NK-92 (cell line): Measurements from ENCODE around the gene HOXD10.

Source experiments
- DNase-seq: peaks from one replicate; lab custom pipeline; 2025; ENCODE audit not compliant: unreplicated experiment; lab: John Stamatoyannopoulos, UW

The HOXD10 gene

DNA sequence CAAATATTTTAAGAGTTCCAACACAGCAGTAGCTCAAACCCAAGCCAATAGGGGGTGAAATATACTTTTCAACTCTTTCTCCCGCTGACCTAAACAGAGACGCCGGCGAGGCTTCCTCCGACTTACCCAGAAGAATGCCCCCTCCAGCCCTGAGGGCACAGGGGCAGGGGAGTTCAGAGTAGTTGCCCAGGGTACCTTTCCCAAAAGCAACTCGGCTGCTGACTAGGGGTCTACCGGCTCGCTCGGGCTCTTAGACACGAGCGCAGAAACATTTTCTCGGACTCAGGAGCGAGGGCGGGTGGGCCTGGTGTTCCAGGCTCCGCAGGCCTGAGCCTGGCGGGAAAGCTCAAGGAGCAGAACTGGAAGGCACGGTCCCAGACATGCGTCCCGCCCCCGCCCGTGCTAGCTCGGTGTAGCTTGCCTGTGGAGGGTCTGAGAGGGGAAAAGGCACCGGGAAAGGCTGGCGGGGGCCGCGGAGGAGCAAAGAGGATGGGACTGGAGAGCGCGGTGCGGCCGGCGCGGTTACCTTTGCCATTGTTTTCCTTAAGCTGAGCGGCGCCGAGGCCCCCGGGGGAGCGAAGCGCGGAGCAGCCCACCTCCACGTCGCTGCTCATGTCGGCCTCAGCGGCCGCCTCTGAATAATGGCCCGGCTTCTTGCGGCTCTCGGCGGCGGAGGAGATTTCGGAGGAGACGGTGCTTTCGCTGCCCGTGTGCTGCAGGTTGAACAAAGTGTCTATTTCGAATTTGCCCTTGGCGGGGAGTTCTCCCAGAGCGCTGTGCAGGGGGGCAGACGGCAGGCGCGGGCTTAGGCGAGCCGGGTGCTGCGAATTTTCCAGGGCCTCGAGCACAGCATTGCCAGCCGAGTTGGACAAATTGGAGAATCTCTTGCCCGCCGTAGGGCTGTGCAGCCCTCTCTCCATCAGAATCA is 33.5 kb upstream of the HOXD10 start:
- no peak for DNase-seq

GRCh38 chr2:176083796-176084261 is 32.7 kb upstream of the HOXD10 start, which contains the start of gene EVX2:
EVX2 (minus strand) TSS chr2:176083962; CDS start chr2:176083776, 186 bp downstream.
- no peak for DNase-seq

- DNase-seq, result no peak
Measured at GRCh38 chr2:176084611-176085119, 31.9 kb upstream of the HOXD10 start.

GRCh38 chr2:176085120-176085788 is 31.3 kb upstream of the HOXD10 start:
- no peak for DNase-seq

GRCh38 chr2:176085861-176086771 is 30.5 kb upstream of the HOXD10 start:
- no peak for DNase-seq

DNA sequence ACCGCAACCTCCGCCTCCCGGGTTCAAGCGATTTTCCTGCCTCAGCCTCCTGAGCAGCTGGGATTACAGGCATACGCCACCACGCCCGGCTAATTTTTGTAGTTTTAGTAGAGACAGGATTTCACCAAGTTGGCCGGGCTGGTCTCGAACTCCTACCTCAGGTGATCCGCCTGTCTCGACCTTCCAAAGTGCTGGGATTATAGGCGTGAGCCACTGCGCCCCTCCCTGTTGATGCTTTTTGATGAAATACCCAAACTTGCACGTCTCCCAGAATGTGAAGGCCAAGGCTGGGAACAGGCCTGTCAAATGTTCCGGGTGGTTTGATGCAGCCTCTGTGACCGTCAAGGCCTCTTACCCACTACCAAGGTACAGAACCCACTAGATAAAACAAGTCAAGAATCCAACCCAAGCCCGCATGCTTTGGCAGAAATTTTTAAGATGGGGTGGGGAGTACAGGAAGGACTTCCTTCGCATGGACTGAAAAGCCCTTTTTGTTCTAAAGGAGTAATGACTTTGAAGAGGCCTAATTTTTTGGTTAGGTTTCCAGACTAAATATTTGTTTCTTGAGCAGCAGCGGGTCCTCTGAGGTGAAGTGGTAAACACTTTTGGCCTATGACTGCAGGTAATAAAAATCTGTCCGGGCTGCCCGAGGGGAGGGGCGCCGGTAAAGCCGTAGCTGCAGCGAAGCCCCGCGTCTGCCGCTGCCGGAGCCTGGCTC is 29.1 kb upstream of the HOXD10 start:
- no peak for DNase-seq

DNA sequence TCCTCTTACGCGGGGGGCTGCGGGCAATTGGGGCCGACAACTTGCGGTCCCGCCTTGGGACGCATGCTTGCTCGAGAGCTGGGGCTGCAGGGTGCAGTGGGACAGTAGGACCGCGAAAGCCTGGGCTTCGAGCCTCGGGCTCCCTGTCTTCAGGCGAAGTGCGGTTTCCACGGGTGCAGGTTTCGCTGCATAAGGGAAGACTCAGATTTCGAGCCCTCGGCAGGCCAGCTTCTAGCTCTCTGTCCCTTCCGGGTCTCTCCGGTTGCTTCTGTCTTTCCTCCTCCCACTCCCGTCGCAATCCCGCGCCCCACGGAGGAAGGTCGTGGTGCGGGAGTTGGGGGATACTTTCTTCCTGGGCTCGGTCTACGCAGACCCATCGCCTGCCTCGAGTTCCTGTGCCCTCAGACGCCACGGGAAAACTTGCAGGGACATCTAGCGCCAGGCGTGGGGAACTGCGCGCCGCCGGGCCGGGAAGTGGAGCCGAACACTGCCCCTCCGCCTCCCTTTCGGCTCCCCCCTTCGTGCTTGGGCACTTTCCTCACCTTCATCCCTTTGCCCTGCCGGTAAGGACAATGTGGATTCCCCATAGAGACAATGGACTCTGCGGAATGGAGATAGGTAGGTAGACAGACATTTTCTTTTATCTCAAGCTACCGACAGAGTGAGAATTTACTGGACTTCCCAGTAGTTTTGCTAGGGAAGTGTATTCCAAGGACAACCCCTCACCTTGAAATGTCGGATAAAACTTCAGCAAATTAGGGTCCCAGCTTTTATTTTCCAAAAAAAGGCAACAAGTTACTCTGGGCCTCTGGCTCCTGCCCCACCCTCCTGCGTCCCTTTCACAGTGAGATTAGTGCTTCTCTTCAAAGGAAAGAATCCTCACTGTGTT is 28.3 kb upstream of the HOXD10 start:
- DNase-seq, result no peak

- DNase-seq, result no peak
Measured at GRCh38 chr2:176088937-176089842, 27.4 kb upstream of the HOXD10 start.

GRCh38 chr2:176089843-176090395 is 26.7 kb upstream of the HOXD10 start:
- DNase-seq, result no peak

DNA sequence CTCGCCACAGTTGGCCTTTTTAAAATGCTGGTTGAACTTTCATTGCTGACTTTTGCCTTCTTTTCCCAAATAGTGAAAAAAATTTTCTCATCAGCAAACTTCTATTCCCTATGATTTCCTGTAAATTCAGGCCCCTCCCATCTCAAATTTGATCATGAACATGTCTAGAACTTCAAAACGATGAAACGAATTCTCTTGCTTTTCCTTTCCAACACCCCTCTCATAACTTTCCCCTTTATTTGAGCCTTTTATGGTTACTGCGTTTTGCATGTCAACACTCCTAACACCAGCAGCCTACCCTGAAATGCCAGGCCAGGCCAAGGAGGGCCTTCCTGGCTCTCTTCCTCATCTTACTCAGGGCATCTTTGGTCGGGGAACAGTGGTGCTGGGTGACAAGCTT is 25.7 kb upstream of the HOXD10 start:
- DNase-seq, result no peak

DNA sequence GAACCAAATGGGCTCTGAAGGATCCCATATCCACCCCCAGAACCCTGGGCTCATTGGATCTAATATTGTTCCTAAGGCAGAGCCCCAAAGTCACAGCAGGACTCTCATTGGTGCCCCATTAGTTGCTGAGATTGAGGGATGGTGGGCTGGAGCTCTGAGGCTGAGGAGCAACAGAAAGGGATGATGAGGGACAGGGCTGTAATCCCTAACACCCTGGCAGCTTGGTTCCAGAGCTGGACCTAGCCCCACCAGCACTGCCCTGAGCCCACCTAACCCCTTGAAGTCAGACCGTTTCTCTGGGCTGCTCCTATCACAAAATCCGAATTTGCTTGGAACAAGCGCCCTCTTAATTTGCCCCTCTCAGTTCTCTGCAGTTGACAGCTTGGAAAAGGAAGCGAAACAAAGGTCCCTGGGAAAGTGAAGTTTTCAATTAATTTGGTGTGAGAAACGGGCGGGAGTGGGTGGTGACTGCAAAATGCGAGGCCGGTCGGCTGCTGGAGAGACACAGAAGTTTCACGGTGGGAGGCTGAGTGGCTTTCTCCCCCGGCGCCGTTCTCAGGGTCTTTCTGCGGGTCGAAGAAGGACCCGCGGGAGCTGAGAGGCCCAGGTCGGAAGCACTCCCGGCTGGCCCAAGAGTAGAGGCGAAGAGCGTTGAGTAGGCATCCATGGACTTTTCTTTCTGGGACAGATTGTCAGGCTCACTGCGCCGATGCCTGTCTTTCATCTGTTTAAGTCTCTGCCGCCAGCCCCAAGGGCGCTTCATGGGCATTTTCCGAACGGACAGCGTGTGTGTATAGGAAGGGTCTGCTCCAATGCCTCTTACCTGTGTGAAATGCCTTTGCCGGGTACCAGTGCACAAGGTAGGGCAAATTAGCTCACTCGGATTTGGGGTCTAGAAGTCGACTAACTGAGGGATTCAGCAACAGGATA is 25.0 kb upstream of the HOXD10 start:
- DNase-seq, result no peak

GRCh38 chr2:176092270-176093144 is 24.1 kb upstream of the HOXD10 start, which contains the start of gene HOXD13:
HOXD13 (plus strand) TSS chr2:176092721; CDS start chr2:176092891, 170 bp downstream.
- DNase-seq, result no peak

DNA sequence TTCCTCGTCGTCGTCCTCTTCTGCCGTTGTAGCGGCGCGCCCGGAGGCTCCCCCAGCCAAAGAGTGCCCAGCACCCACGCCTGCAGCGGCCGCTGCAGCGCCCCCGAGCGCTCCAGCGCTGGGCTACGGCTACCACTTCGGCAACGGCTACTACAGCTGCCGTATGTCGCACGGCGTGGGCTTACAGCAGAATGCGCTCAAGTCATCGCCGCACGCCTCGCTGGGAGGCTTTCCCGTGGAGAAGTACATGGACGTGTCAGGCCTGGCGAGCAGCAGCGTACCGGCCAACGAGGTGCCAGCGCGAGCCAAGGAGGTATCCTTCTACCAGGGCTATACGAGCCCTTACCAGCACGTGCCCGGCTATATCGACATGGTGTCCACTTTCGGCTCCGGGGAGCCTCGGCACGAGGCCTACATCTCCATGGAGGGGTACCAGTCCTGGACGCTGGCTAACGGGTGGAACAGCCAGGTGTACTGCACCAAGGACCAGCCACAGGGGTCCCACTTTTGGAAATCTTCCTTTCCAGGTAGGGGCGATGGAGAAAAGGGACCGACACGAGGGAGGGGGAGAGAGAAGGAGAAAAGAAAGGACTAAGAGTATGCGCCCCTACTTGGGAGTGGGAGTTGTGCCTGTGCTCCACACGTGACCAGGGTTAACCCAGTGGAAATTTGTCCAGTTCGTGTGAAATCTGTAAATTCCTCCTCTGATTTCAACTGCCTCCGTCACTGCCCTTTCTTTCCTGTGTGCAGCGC is 23.3 kb upstream of the HOXD10 start:
- no peak for DNase-seq

DNA sequence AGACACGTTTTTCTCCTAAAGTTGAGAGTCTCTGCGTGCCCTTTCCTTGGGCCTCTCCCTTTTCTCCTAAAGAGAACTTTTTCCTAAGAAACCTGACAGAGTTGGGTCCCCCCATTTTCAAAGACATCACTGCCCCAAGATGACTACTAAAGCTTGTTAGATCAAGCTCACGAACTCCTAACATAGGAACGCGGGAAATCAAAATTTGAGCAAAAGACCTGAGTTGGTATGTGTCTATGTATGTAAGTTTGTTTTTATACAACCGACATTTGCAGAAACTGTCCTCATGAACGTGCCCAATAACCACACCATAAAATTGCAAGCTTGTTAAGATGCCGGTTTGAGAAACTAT is 22.7 kb upstream of the HOXD10 start:
- DNase-seq, result no peak

DNA sequence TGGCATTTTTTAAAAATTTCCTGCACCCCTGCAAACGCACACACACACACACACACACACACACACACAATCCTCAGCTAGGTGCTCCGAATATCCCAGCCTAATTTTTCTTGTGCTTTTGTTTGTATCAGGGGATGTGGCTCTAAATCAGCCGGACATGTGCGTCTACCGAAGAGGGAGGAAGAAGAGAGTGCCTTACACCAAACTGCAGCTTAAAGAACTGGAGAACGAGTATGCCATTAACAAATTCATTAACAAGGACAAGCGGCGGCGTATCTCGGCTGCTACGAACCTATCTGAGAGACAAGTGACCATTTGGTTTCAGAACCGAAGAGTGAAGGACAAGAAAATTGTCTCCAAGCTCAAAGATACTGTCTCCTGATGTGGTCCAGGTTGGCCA is 22.2 kb upstream of the HOXD10 start:
- no peak for DNase-seq
